GM19351 (cell line): ENCODE results near the gene CAGE1.
A peak's percentile ranks its signal among the peaks of the same experiment; 100 is the strongest.
"Not testable (repeated sequence)": the region's sequence is repeated elsewhere in the genome, so short reads cannot be mapped to it uniquely, and the experiment has no call there.

Experiments used
- ATAC-seq: cut with Tn5 transposase; IDR thresholded peaks from one replicate; pipeline ENCODE4 v1.9.1; 2021; ENCODE audit warnings: mild to moderate bottlenecking, moderate library complexity; ENCODE audit not compliant: unreplicated experiment

CAGE1 gene

GRCh38 chr6:7341271-7341670, 48.3 kb downstream of the CAGE1 start:
- no peak for ATAC-seq

GRCh38 chr6:7339007-7339732, 50.4 kb downstream of the CAGE1 start:
- ATAC-seq, result peak; percentile 54

GRCh38 chr6:7338031-7338430, 51.5 kb downstream of the CAGE1 start:
- ATAC-seq, result no peak

GRCh38 chr6:7335519-7335918, 54.0 kb downstream of the CAGE1 start:
- ATAC-seq, result no peak

GRCh38 chr6:7334685-7335084, 54.9 kb downstream of the CAGE1 start:
- ATAC-seq, result no peak

- ATAC-seq, result no peak
These were observed 57.3 kb downstream of the CAGE1 start for GRCh38 chr6:7332090-7332745.

- no peak for ATAC-seq
These were observed 58.1 kb downstream of the CAGE1 start for GRCh38 chr6:7331452-7331851.

- no peak for ATAC-seq
These were observed 61.3 kb downstream of the CAGE1 start for GRCh38 chr6:7328243-7328642.

- no peak for ATAC-seq
These were observed 63.8 kb downstream of the CAGE1 start for GRCh38 chr6:7325750-7326149.

GRCh38 chr6:7324520-7324919, 65.0 kb downstream of the CAGE1 start:
- peak; percentile 90 for ATAC-seq

- ATAC-seq, result no peak
These were observed 66.5 kb downstream of the CAGE1 start for GRCh38 chr6:7323074-7323473.

GRCh38 chr6:7321866-7322265, 67.7 kb downstream of the CAGE1 start:
- ATAC-seq, result not testable (repeated sequence)

GRCh38 chr6:7319406-7319805, 70.1 kb downstream of the CAGE1 start:
- ATAC-seq, result not testable (repeated sequence)

- no peak for ATAC-seq
These were observed 72.0 kb downstream of the CAGE1 start for GRCh38 chr6:7317538-7317937.

GRCh38 chr6:7316658-7317533, 72.6 kb downstream of the CAGE1 start:
- ATAC-seq, result no peak

- ATAC-seq, result no peak
These were observed 73.6 kb downstream of the CAGE1 start for GRCh38 chr6:7315948-7316365.

- ATAC-seq, result not testable (repeated sequence)
These were observed 74.2 kb downstream of the CAGE1 start for GRCh38 chr6:7315087-7315947.

GRCh38 chr6:7314414-7314813, 75.1 kb downstream of the CAGE1 start:
- no peak for ATAC-seq

GRCh38 chr6:7313505-7314165, 75.9 kb downstream of the CAGE1 start:
- no peak for ATAC-seq
